ENCODE results near the gene EBF3.

EBF3 gene

DNA sequence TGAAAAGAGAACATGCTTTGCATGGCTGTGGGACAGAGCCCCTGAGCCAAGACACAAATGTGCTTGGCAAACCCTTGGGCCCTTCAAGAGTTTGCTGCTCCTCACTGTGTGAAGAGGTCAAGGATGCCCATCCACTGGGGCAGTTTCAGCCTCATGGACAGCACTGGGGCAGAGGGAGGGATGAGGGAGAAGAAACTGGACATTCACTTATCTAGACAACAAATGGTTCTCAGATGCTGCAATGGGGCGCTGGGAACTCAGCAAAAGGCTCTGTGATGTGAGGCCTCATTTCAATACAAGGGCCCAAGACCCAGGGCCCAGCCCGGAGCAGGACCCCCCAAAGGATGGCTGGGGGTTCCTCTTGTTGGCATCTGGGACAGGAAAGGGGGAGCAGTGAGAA, 49.1 kb downstream of the EBF3 start:
- TF ChIP-seq GATA1 (IDR thresholded peaks at IDR 0.05; ENCODE audit: low read depth, low read length) (no peak), POLR2A (IDR thresholded peaks at IDR 0.05; ENCODE audit: low read length) (no peak)
- DNase-seq, result no peak

DNA sequence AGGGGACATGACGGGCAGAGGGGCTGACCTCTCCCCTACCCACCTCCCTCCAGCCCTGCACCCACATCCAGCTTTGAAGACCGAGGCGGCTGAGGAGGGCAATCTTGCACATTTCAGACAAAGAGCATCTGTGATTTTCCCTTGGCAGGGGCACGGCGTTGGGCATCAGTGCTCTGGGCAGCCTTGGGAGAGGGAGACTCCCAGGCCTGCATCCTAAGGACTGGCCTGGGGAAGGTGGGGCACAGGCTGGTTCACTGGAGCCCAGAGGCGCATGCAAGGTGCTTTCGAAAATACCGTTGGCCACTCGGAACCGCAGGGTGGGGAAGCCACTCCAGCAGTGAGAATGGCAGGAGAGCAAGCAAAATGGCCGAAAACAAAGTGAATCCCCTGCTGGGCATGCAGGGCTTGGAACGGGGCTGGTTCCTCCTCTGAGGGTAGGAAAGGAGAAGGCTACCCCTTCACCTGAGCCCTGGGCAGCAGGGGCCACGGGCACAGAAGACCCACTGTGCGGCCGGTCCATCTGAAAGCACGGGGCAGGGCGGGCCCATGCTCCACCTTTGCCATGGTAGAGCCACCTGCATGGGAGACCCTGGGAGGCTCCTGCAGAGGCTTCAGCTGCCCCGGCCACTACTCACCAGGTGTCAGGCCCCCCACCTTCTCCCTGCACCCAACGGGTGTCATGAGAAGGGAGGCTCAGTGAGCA, 49.8 kb downstream of the EBF3 start:
- TF ChIP-seq GATA1 (IDR thresholded peaks at IDR 0.05; ENCODE audit: low read depth, low read length) (no peak), POLR2A (IDR thresholded peaks at IDR 0.05; ENCODE audit: low read length) (no peak)
- no peak for DNase-seq

DNA sequence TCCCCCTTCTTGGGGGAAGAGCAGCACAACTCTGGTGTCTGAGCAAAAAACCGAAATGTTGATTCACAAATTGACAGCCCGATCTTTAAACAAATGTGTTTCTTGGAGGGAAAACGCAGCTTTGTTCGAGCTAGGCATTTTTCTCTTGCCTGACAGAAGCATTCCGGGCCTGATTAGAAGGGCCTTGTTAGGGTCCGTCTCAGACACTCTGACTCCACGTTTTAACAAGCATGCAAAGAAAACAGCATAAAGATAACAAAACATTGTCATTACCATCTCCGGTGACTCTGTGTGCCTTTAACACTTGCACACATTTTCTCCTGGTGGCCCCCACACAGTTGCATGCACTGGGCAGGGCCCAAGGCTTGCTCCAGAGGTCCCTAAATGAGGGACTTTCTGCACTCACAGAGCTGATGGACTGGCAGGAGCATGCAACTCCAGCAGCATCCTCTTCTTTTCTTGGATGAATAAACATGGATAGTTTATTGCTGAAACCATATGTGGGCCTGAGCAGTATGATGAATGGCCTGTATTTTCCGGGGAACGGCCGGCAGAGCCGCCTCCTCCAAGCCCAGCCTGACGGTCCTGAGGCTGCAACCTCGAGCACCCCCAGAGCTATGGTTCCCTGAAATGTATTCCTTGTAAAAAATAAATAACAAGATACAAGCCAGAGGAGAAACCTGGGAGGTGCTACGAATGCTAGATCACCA, 50.9 kb downstream of the EBF3 start:
- TF ChIP-seq POLR2A (IDR thresholded peaks at IDR 0.05; ENCODE audit: low read length), result no peak
- no peak for TF ChIP-seq GATA1 (IDR thresholded peaks at IDR 0.05; ENCODE audit: low read depth, low read length)
- no peak for DNase-seq

DNA sequence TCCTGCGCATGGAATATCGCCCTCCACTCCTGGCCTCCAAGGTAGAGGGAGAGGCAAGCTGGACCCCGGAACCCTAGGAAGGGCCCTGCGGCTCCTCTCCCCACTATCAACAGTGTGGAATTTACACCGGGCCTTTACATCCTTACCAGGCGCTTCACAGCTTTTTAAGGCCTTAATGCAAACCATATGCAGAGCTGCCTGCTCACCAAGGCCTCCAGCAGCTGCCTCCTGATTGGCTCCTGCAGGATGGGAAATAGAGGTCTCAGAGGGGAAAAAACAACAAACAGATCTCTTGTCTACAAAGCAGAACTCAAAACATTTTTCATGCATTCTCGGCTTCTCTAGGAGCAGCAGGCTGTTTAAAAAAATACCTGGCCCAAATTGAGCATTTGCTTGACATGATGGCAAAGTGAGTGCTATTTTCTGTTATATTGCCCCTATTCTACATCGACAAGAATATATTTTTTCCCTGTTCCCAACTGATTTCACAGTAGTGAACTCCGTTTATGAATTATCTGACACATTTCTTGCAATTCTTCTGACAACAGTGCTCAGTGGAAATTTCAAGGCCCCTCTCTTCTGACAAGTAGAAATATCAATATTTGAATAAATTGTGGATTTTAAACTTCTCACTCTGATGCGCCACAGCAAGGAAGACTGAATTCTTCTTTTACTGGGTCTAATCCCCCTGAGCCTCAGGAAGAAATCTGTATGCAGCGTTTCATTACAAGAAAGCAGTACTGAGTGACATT, 51.7 kb downstream of the EBF3 start:
- DNase-seq, result no peak
- TF ChIP-seq POLR2A (IDR thresholded peaks at IDR 0.05; ENCODE audit: low read length) (no peak), GATA1 (IDR thresholded peaks at IDR 0.05; ENCODE audit: low read depth, low read length) (no peak)

DNA sequence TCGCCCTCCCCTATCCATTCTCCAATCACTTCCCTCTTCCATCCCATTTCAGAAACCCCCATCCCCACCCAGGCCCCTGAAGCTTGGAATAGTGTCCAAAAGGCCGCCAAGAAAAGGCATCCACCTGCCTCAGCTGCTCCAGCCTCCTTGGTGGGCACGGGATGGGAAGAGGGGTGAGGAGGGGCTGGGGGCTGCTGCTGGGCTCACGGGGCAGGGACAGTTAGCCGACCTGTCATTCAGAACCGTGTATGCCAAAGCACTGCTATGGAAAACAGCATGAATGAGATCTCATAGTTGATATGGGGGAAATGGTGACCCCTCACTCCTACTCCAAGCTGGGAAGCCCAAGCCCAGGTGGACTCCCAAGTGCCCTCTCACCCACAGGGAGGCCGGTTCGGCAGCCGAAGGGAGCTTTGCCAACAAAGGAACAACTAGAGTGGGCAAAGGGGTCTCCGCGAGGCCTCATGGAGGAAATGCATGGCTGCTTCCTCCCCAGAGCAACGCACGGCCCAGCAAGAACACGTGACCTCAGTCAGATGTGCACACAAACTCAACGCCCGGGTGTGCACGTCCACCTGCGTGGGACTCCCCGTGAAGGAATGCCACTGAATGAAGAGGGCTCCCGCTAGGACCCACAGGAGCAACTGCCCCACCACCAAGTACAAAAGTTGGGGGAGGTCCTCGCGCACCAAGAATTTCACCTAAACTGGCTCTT, 52.5 kb downstream of the EBF3 start:
- DNase-seq, result no peak
- no peak for TF ChIP-seq POLR2A (IDR thresholded peaks at IDR 0.05; ENCODE audit: low read length)
- TF ChIP-seq GATA1 (IDR thresholded peaks at IDR 0.05; ENCODE audit: low read depth, low read length), result no peak

DNA sequence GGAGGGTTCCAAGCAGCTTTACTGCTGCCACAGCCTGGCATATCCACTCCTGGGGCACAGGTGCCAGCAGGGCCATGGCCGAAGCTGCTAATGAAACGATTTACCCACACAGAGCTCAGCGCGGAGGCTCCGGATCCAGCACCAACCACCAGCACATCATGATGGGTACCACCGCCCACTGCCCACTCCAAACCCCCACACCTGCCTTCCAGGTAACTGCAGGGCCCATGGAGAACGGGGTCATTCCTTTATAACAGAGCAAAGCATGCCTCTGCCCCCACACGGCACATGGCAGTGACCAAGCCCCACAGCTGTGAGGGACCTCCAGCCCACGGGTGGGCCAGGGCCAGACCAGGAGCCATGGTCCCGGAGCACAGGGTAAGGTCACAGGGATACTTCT, 53.2 kb downstream of the EBF3 start:
- TF ChIP-seq POLR2A (IDR thresholded peaks at IDR 0.05; ENCODE audit: low read length), result no peak
- no peak for TF ChIP-seq GATA1 (IDR thresholded peaks at IDR 0.05; ENCODE audit: low read depth, low read length)
- no peak for DNase-seq

DNA sequence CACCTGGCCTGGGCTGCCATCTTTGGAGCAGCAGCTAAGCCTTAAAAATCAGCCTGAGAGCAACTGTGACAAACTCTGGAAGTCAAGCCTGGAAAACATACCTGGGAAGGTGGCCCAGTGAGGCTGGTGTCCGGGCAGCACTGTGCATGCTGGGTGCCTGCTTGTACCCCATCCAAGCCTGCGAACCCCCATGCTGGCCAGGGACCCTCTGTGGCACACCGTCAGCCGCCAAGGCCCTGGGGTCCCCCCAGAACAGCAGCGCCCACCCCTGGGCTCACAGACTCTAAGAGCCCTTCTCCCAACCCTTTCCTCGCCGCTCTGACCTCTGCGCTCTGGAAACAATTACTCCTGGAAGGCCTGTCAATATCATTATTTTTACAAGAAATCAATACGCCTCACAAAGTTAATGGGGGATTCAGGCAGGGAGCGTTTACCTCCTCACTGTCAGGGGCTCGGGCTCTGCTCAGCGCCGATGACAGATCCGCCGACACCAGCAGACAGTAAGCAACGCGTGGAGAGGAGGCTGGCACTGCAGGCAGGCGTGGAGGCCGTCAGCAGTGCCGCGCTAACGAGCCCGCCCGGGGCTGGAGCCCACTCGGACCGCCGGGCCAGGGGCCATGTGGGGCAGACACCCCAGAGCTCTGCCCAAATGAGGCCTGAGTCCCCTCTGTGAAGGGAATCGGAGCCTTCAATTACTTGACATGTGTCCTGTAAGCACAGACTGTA, 54.4 kb downstream of the EBF3 start:
- TF ChIP-seq GATA1 (IDR thresholded peaks at IDR 0.05; ENCODE audit: low read depth, low read length) (no peak), POLR2A (IDR thresholded peaks at IDR 0.05; ENCODE audit: low read length) (no peak)

DNA sequence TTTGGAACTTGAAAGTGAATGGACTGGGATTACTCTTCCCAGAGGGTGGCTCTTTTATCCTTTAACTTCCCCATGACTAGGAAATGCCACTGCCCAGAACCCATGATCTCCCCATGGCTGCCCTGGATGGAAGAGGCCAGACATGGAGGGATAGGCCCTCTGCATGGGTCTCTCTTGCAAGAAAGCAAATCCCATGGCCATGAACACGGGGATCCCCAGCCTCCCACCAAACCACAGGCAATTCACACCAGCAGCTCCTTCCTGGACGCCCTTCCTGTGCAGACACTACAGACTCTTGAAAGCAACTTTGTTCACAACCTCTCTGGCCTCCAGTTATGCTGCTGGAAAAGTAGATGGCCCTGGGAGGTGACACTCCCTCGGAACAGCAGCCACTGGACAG, 55.0 kb downstream of the EBF3 start:
- DNase-seq, result no peak
- TF ChIP-seq POLR2A (IDR thresholded peaks at IDR 0.05; ENCODE audit: low read length) (no peak), GATA1 (IDR thresholded peaks at IDR 0.05; ENCODE audit: low read depth, low read length) (no peak)

More for the DNA sequence above, 54.4 kb downstream of the EBF3 start:
- DNase-seq, result no peak

DNA sequence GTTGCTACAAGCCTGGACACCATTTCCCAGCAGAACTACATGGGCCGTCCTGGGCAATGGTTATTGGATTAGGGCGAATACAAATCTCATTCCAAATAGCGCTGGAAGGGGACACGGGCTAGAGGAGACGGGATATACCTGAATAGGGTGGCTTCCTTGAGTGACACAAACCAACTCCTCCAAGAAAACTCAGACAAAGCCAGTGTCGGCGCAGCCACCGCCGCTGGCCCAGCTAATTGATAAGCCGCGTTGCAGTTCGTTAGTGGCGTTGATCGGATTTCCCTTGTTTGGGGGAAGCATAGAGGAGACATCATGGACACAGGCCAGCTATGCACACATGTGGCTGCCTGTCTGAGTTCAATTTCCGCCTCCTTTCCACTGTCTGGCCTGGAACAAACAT, 55.7 kb downstream of the EBF3 start:
- no peak for DNase-seq
- TF ChIP-seq POLR2A (IDR thresholded peaks at IDR 0.05; ENCODE audit: low read length), result no peak
- no peak for TF ChIP-seq GATA1 (IDR thresholded peaks at IDR 0.05; ENCODE audit: low read depth, low read length)

DNA sequence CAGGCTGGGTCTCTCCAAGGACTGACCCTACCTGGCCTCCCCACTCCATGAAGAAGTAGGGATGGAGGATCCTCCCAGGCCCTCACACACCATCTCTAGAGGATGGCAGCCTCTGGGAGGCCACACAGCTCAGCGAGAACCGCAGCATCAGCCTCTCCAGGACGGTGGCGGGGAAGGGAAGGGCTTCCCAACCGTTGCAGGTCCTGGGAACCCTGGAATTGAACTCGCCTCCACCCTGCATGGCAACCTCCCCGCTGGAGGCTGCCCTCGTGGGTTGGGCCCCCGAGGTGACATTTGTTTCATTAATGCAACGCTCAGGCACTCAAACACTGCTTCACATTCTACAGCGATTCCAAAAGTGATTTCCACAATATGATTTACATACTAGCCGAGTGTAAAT, 58.5 kb downstream of the EBF3 start:
- no peak for DNase-seq
- TF ChIP-seq POLR2A (IDR thresholded peaks at IDR 0.05; ENCODE audit: low read length) (no peak), GATA1 (IDR thresholded peaks at IDR 0.05; ENCODE audit: low read depth, low read length) (no peak)

DNA sequence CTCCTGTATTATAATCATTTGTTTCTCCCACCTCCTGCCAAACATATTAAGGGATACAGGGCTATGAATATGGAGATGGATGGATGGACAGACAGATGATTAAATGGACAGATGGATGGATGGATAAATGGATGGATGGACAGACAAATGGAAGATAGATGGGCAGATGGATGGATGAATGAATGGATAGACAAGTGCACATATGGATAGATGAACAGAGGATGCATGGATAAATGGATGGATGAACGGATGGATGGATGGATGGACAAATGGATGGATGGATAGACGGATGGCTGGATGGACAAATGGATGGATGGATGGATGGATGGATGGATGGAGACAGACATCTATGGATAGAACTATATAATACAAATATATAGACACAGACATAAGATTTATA, 59.8 kb downstream of the EBF3 start:
- no peak for TF ChIP-seq GATA1 (IDR thresholded peaks at IDR 0.05; ENCODE audit: low read depth, low read length)
- TF ChIP-seq POLR2A (IDR thresholded peaks at IDR 0.05; ENCODE audit: low read length), result no peak
- DNase-seq, result no peak

DNA sequence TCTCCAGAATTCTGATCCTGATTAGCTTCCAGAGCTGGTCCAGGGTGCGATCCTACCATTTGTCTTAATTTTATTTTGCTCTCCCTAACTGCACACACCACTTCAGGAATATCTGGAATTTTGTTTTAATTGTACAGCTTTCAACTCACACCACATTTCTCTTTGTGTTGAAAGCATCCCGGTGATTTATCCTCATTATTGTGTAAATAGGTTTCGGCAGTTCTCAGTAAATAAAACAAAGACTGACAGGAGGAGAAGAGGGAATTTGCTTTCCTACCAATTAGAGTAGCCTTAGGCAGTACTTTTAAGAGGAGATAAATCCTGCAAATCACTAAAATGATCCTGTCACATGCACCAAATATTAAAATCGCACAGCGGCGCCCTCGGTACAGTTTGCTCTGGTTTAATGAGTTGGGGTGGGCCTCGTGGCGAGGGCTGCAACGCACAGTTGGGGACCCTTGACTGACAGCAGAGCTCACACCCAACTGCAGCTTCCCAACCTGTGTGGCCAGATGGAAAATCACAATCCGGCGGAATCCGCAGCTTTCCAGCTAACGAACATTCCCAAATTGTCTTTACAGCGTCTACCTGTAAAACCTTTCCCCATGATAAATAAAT, 62.6 kb downstream of the EBF3 start:
- no peak for DNase-seq
- TF ChIP-seq POLR2A (IDR thresholded peaks at IDR 0.05; ENCODE audit: low read length) (no peak), GATA1 (IDR thresholded peaks at IDR 0.05; ENCODE audit: low read depth, low read length) (no peak)

DNA sequence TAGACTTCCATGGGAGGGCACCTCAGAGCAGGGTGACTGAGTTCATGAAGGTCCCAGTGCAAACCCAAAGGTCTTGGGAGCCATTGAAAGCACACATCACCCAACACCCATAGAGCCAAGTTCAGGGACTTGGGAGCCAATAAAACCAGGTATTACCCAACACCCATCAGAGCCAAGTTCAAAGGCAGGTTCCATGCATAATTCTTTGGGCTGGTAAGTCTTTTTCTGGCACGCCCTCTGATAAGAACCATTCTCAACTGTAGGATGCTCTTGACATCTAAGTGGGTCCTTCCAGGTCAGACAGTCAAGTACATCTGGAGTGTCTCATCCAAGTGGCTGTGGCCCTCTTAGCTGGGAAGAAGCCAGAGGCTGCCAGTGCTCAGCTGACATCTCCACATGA, 63.2 kb downstream of the EBF3 start:
- no peak for DNase-seq
- TF ChIP-seq GATA1 (IDR thresholded peaks at IDR 0.05; ENCODE audit: low read depth, low read length), result no peak
- TF ChIP-seq POLR2A (IDR thresholded peaks at IDR 0.05; ENCODE audit: low read length), result no peak
